HG03460 (cell line): Measurements from ENCODE around the gene EP300.
"Not testable (repeated sequence)": the region's sequence is repeated elsewhere in the genome, so short reads cannot be mapped to it uniquely, and the experiment has no call there.

Source experiments
- ATAC-seq: cut with Tn5 transposase; IDR thresholded peaks from one replicate; pipeline ENCODE4 v1.9.1; 2021; ENCODE audit not compliant: unreplicated experiment

EP300 gene

GRCh38 chr22:41092023-41092817, at the start of gene EP300:
Gene EP300 (plus strand): TSS chr22:41092592. CDS start chr22:41093005, 413 bp downstream.
- ATAC-seq: peak; percentile 43

GRCh38 chr22:41043722-41044121, 48.7 kb upstream of the EP300 start:
- no peak for ATAC-seq

GRCh38 chr22:41045575-41045974, 46.8 kb upstream of the EP300 start:
- not testable (repeated sequence) for ATAC-seq

- no peak for ATAC-seq
Observed at GRCh38 chr22:41047801-41048211, 44.6 kb upstream of the EP300 start.

- not testable (repeated sequence) for ATAC-seq
Observed at GRCh38 chr22:41048345-41048744, 44.0 kb upstream of the EP300 start.

- ATAC-seq: no peak
Observed at GRCh38 chr22:41048791-41049717, 43.3 kb upstream of the EP300 start.

GRCh38 chr22:41049795-41050194, 42.6 kb upstream of the EP300 start:
- ATAC-seq: not testable (repeated sequence)

- ATAC-seq: no peak
Observed at GRCh38 chr22:41050883-41051282, 41.5 kb upstream of the EP300 start.

GRCh38 chr22:41052661-41053490, 39.5 kb upstream of the EP300 start:
- ATAC-seq: no peak

- no peak for ATAC-seq
Observed at GRCh38 chr22:41057076-41057475, 35.3 kb upstream of the EP300 start.

GRCh38 chr22:41062146-41062545, 30.2 kb upstream of the EP300 start:
- ATAC-seq: no peak

GRCh38 chr22:41064326-41064725, 28.1 kb upstream of the EP300 start:
- ATAC-seq: not testable (repeated sequence)

GRCh38 chr22:41066341-41066740, 26.1 kb upstream of the EP300 start:
- not testable (repeated sequence) for ATAC-seq

GRCh38 chr22:41067968-41068367, 24.4 kb upstream of the EP300 start:
- ATAC-seq: not testable (repeated sequence)

GRCh38 chr22:41070665-41071331, 21.6 kb upstream of the EP300 start:
- no peak for ATAC-seq

- no peak for ATAC-seq
Observed at GRCh38 chr22:41074061-41074460, 18.3 kb upstream of the EP300 start.

GRCh38 chr22:41074466-41074865, 17.9 kb upstream of the EP300 start:
- ATAC-seq: no peak

- no peak for ATAC-seq
Observed at GRCh38 chr22:41074941-41075710, 17.3 kb upstream of the EP300 start.

- ATAC-seq: no peak
Observed at GRCh38 chr22:41075946-41076345, 16.4 kb upstream of the EP300 start.

- no peak for ATAC-seq
Observed at GRCh38 chr22:41076857-41077256, 15.5 kb upstream of the EP300 start.
